Right ventricle myocardium superior (tissue), 1 donor: ENCODE data around the gene SPTBN5. TPM values are rescaled to one million over a fixed set of nuclear protein-coding genes. Genes with fewer than 3 reads are reported as not detected.

Experiments
- ATAC-seq: fragments of 200-7000 bp; cut with Tn5 transposase; one replicate; pipeline ENCODE4 v1.9.1; 2020; ENCODE audit warnings: mild to moderate bottlenecking; ENCODE audit not compliant: poor library complexity
- DNase-seq: peaks from one replicate; pipeline ENCODE4 v3.0.0-alpha.2; 2020
- intact Hi-C: fragments of 100-400 bp; cut with DNase I; formaldehyde crosslinking; loops from one replicate; pipeline ENCODE4 v1.11.2; 2022
- total RNA-seq: library from RNA; stranded (reverse); fragmentation: NEBNext Ultra II Directional; extraction: Animal tissue kit (Norgen Biotek cat#: 25700); gene quantifications from one replicate; pipeline ENCODE4 v1.2.1, GENCODE V29; 2021
- donor health status: DM: no; HTN: yes; CAD: no; lungs with severe emphysema.

Gene SPTBN5
- total RNA-seq, 1 donor from 2014 or later, result 3.4 TPM

DNA sequence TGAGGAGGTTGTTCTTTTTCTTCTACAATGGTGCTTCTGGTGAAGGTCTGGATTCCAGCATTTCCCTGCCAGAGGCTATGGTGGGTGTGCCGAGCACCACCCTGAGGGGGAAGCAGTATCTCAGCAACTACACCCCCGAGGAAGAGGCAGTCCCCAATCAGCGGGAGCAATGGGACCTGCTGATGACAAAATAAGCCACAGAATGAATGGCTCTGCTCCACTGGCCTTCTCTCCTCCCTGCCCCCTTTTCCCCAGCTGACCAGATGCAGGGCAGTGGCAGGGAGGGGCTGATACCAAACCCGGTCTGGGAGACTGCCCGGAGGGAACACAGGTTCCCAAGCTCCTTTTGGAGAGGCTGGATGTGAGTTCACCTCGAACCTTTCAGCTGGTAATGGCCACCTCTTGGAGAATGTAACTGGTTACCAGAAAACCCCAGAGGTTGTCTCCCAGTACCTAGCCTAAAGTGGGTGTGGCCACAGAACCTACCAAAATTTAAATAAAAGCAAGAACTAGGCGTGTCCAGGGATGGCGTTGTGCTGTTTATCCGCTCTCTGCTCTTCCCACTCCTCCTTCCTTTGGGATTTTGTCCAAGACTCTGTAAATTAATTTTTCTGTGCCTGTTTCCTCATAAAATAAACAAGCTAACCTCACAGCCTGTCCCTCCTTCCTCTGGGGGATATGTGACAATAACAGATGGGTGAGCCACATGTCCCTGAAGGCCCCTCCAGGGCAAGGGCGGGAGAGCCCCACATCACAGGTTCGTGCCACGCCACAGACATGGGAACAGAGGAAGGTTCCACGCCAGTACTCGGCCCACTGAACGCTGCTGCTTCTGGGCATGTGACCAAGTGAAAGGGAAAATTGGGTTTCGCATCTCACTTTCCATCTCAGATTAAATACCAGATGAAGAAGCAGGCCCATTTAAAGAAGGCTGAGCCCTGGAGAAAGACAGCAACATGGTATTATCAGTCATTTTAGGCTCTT is 35.1 kb upstream of the SPTBN5 start:
- DNase-seq, result peak; percentile 73
- intact Hi-C loops, result loop anchor here (5.0 kb wide), 1 partner anchor 33 kb away; no protein-coding TSS in a partner anchor
- peak; percentile 69 for ATAC-seq

DNA sequence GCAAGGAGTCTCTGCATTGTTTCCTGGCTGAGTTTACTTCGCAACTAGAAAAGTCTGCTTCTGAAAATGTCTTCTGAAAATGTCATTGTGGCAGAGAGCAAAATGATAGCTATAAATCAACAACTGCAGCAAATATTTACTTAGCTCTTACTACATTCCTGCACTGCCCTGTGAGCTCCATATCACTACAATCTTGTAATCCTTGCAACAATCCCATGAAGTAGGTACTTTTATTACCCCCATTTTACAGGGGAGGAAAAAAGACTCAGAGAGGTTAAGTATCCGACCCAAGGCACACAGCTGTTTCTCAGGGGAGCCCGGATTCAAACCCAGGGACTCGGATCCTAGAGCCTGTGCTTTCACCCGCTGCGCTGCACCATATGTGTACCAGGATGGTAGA is 34.2 kb upstream of the SPTBN5 start:
- DNase-seq, result no peak
- no peak for ATAC-seq
- intact Hi-C loops, result loop anchor here (5.0 kb wide), 1 partner anchor 34 kb away; no protein-coding TSS in a partner anchor

DNA sequence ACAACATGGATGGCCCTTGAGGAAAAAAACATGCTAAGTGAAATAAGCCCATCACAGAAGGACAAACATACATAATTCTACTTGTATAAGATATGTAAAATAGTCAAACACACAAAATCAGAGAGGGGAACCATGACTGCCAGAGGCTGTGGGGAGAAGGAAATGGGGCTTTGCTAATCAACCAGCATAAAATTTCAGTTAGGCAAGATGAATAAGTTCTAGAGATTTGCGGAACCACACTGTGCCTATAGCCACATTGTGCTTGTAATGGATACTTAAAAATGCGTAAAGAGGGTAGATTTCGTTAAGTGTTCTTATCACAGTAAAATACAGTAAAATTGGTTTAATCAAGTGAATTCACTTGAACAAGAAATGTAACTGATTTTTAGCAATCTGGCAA is 33.7 kb upstream of the SPTBN5 start:
- ATAC-seq, result no peak
- no peak for DNase-seq
- intact Hi-C loops, result loop anchor here (5.0 kb wide), 1 partner anchor 35 kb away; no protein-coding TSS in a partner anchor

DNA sequence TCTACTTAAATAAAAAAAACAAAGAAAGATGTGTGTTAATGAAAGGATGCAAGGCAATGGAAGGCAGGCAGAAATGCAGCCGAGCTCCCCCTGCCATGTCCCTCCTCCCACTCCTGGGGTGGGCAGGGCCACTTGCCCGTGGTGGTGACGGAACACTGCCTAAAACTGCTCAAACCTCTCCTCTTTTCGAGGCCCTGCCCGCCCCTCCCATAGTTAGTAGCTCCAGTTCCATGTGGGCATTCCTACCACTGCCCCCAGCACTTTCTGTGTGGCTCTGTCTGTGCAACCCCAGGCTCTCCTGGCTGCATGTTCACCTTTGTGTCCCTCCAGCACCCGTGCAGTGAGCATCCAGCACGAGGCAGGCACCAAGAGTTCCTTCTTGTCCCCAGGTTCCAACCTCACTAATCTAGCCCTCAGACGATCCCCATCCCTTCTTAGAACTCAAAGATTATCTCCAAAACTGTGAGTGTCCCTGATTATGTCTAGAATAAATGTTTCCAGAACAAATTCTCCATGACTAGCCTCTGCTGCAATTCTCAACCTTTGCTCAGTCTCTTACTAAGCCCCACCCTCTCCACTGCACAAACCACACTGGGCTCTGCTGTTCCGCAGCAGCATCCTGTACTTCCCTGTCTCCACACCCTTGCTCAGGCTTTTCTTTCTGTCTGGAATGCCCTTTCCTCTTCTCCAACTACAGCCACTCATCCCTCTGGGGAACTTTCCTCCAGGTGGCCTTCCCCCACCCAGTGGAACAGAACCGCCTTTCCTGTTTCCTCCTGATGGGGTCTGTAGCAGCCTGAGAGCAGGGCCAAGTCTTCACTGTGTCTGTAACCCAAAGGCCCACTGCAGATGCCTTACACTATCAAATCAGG is 32.6 kb upstream of the SPTBN5 start:
- ATAC-seq (peak; percentile 8), DNase-seq (no peak)
- intact Hi-C loops, result loop anchor here (5.0 kb wide), 1 partner anchor 36 kb away; no protein-coding TSS in a partner anchor

DNA sequence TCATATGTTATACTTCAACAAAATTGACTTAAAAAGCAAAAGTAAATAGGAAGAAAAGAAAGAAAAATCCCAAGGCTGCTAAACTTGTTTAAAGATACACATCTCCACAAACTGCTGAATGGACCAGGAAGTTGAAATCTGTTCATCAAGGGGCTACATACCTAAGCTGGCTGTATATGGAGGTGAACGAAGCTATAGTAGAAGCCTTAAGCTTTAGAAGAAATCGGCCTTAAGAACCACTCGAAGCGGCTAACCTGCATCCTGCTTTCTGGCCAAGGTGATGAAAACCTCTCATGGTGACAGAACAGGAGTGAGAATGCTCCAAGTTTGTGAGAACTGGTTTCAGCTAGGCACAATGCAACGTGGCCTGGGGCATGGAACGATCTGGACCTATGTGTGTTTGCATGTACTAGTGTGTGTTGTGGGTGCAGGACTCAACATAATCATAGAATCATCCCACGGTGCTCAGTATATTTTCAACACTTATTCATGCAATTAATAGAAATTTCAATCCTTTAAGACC is 31.3 kb upstream of the SPTBN5 start:
- DNase-seq (no peak), ATAC-seq (no peak)
- intact Hi-C loops, result loop anchor here (5.0 kb wide), 1 partner anchor 37 kb away; no protein-coding TSS in a partner anchor

DNA sequence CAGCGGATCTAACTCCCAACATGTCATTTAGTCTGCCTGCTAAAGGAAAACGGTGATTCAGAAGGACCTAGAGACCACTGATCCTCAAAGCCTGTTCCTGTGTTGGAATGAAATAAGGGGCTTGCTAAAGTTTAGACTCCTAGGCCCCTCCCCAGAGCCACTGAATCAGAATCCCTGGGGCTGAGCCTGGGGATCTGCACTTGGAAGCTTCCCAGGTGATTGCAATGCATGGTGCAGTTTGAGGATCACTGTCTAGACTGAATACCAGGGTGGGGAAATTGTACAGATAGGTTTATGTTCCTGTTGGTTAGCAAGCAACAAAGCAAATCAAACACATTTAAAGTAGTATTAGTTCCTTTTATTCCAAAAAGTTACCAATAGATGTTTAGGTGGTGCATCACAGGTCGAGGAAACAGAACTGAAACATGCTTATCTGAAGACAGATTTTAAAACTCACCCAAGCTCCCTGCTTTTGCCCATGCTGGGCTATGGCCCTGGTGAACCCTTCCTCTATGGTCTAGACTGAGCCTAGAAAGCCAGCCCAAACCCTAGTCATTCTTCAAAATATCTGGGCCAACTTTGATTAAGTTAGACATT is 29.6 kb upstream of the SPTBN5 start:
- intact Hi-C loops, result no loop called here
- ATAC-seq (no peak), DNase-seq (no peak)

DNA sequence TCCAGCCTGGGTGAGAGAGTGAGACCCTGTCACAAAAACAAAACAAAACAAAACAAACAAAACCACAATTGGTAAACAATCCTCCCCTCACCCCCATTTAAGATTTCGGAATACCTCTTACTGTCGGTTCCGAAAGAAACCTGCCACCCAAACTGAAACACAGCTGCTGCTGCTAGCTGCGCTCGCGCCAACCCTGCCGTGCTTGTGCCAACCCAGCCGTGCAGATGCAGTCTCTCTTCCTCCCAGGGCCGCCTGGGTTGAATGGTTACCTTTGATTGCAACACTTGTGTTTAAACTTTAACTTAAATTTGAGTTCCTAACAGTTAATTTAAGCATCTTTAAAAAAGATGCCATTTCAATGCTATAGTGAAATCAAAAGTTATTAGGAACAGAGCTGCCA is 28.5 kb upstream of the SPTBN5 start:
- ATAC-seq (no peak), DNase-seq (no peak)
- intact Hi-C loops, result no loop called here

DNA sequence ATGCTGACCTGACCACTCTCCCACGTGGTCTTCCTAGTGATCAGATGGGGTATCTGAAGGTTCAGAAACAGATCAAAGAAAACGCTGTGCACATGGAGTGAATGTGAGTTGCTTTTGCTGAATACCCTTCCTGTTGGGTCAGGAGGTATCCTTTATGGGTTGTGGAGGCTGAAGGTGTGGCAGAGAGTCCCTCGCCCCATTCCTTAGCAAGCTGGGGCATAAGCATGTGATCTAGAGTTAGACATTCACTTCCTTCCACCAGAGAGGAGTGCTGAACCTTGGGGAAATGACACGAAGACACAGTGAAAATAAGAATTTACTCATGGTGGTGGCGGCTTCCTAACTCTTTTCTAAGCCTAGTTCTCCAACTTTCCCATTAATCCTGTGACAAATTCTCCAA is 27.8 kb upstream of the SPTBN5 start:
- DNase-seq (no peak), ATAC-seq (no peak)
- intact Hi-C loops, result no loop called here

DNA sequence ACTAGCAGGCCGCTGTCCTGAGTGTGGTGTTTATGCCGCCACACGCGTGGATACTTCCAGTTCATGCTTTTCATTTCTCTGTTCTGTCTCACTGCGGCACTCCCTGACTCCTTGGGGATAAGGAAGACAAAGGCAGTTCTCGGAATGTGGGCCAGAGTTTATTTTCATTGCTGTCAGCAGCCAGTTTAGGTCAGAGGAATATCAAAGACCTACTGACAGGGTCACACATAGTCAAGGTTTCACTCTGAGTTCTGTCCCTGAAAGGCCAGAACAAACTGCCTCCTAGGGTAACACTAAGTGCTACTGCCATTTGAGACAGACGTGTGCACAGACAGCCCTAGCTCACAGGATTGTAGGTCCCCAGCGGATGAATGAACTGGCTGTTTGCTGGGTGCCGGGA is 27.3 kb upstream of the SPTBN5 start:
- ATAC-seq, result peak; percentile 61
- intact Hi-C loops, result no loop called here
- no peak for DNase-seq

DNA sequence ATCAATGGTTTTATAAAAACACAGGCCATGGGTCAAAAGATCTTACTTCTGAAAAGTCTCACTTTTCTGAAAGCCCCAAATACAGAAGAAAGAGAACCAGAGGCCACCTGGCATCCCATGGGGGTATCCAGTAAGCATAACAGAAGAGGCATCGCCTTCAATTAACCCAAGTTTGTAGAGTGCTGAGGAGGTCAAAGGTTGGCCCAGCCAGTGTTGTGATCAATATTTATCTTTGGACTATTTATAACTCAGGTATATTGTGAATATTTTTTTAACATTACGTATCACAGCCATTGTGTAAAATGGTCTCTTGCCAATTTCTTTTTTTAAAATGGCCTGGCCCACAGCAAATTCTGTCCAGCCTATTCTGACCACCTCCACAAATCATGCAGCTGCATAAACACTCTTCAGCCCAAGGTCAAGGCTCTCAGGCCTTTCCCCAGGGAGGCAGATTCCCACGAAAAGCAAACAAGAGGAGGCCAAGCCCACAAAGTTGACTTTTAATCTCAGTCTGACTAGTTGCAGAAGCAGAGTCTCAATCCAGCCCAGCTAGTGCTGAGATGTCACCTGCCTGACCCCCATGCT is 26.2 kb upstream of the SPTBN5 start:
- ATAC-seq, result no peak
- intact Hi-C loops, result no loop called here
- no peak for DNase-seq

DNA sequence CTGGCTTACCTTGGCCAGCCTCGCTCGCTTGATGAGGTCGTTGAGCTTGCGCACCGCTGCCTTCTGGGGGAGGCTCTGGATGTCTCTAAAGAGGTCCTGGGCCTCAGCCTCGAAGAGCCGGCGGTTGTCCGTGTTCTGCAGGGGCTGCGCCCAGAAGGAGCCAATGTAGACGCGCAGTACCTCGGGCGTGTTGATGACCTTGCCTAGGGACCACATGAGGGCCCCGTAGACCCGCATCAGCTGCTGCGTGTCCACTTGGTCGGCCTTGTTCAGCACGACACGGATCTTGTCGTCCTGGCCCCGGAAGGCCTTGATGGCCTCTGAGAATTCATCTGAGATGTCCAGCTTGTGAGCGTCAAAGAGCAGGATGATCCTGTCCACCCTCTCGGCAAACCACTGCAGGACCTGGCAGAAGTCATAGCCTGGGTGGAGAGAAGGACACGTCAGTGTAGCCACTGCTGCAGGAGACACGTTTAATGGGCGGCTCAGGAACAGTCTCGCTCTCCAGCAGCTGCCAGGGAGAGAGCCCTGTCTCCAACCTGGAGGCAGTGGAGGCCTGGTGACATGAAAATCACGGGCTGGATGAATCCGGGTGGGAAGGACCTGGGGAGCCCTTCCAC is 25.5 kb upstream of the SPTBN5 start:
- intact Hi-C loops, result no loop called here
- ATAC-seq, result peak; percentile 5
- DNase-seq, result no peak

DNA sequence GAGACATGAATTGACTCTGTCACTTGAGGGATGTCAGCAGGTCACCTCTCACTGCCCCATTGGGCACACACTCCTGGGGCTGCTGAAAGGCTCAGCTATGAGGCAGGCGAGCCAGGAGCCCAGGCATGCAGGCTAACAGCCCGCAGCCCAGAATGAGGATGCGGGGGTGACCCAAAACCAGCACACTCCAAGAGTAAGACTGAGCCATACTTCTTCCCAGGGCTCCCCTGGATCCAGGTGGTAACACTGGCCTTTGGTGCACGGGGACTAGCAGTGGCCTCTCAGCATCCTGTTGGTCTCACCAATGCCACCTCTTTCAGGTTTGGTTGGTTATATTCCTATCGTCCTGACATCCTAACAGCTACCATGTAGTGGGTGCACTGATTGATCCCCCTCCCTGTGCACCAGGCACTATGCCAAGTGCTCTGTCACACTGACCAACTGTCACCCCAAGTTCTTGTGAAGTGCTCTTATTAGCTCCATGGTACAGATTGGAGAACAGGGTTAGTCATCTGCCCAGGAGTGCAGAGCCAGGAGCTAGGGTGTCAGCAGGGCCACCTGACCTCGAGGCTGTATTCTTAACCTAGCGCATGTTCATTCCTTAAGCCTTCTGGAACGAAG is 24.8 kb upstream of the SPTBN5 start:
- ATAC-seq (no peak), DNase-seq (no peak)
- intact Hi-C loops, result no loop called here

DNA sequence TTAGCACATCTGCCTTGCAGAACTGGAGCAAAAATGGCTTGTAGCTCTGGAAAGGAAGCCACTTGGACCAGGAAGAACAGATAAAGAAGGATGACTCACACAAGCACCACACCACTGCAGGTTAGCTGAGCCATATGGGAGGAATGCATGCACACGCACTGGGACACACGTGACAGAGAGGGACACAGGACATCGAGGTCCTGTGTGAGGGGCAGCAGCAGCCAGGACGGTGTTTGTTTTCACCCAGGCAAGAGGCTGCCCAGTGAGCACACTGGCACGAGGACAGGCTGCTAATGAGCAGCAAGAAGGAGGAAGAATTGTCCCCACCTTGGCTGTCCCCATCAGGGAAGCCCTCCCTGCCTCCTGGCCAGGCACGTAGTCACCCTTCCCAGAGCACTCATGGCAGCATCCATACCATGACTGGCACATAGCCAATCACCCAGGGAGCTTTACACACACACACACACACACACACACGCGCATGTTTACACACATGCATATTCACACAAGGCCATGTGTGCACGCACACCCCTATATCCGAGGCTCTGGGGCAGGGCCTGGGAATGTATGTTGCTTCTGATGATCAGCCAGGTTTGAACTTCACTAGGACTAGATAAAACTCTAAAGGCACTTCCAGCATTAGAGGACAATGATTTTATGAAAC is 24.0 kb upstream of the SPTBN5 start:
- DNase-seq, result peak; percentile 76

DNA sequence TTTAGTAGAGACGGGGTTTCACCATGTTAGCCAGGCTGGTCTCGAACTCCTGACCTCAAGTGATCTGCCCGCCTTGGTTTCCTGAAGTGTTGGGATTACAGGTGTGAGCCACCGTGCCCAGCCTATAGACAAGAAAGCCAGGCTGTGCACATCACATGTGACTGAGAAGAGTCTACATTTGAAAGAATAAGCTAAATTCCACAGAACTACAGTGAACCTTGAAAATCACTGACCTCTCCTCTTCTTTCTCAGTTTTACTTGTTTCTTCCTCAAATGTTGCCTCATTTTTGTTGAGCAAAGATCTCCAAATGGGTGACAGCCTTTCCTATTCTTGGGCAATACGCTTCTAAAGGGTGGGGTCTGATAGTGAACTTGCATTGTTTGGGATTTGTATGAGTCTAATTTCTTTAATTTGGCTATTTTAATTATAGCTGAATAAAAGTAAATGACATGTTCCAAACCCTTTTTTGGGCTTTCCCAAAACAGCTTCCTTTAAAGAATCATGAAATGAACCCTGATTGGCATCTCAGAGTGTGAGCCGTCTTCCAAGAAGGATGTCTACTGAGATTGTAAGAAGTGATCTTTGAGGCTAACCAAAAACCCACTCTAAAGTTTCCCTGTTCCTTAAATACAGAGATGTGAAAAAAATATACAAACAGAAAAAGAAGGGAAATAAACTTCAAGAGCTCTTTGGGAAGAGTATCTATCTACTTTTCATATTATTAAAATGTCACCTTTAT is 21.6 kb upstream of the SPTBN5 start:
- ATAC-seq (no peak), DNase-seq (no peak)
- intact Hi-C loops, result no loop called here

More for the DNA sequence above, 24.0 kb upstream of the SPTBN5 start:
- intact Hi-C loops, result no loop called here
- ATAC-seq, result peak; percentile 43

DNA sequence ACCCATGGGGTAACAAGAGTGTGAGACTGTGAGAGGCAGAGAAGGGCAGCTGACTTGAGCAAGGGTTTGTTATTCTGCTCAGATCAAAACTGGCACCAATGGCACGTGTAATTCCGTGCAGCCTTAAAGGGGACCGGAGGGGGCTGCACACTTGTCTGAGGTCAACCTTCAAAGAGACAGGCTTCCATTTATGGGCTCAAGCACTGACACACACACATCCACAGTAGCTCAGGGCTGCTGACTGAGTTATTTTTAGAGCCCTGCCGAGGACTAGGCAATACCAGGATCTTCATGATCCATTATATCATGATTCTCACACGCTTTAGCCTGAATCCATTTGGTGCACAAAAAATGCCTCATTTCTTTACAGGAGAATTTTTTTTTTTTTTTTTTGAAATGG is 20.6 kb upstream of the SPTBN5 start:
- ATAC-seq (peak; percentile 67), DNase-seq (no peak)

DNA sequence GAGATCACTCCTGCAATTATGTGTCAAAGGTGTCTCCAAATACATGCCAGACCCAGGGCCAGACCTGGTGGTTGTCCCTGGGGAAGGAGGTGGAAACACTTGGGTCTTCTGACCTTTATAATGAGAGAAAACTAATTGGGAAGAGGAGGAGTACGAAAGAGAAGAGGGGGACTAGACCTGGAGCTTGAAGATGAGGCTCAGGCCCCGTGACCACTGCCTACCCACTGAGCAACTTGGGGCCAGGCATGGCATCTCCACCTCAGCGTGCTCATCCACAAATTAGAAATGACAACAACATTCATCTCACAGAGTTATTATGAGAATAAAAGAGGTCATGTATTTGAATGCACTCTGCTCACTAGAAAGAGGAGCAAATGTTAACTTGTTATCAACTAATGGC is 19.4 kb upstream of the SPTBN5 start:
- ATAC-seq (no peak), DNase-seq (no peak)
- intact Hi-C loops, result no loop called here

More for the DNA sequence above, 20.6 kb upstream of the SPTBN5 start:
- intact Hi-C loops, result no loop called here
